ENCODE measurements around the gene FGF16. TPM values are rescaled to one million over a fixed set of nuclear protein-coding genes. Genes with fewer than 3 reads are reported as not detected.
"Not testable (repeated sequence)": the region's sequence is repeated elsewhere in the genome, so short reads cannot be mapped to it uniquely, and the experiment has no call there.

Gene FGF16
- total RNA-seq, 2 donors from 2014 or later: not detected

- no peak for ATAC-seq
- H3K4me3 ChIP-seq: no peak overlapping the region
- DNase-seq: no peak
- no peaks in the 10 kb centered on the region for H3K27me3 ChIP-seq
- H3K36me3 ChIP-seq (replicated peaks in 1 of 2; ENCODE audit: insufficient read depth in 1 of 2, low read depth in 2 of 2): no peaks in the 10 kb centered on the region
- TF ChIP-seq POLR2A (IDR thresholded peaks at IDR 0.05) (no peak), CTCF (IDR thresholded peaks at IDR 0.05) (no peak)
- no peaks in the 10 kb centered on the region for H3K9me3 ChIP-seq
- H3K4me1 ChIP-seq: no peaks in the 10 kb centered on the region
- H3K27ac ChIP-seq: no peak overlapping the region
- 100% methylated on average over 1 of the region's 1 CpG for WGBS, 2 donors
- intact Hi-C loops (cut with DNase I): no loop called here
Measured at GRCh38 chrX:77450996-77451395, 3.8 kb downstream of the FGF16 start.

- WGBS, 2 donors: 70 to 78% methylated on average over 2 of the region's 2 CpGs
- no peak overlapping the region for H3K27ac ChIP-seq
- TF ChIP-seq CTCF (IDR thresholded peaks at IDR 0.05) (peak in 1 of 7 experiments; percentile 10), POLR2A (IDR thresholded peaks at IDR 0.05) (no peak)
Measured at GRCh38 chrX:77453190-77453589, 6.0 kb downstream of the FGF16 start.

GRCh38 chrX:77455437-77455836 is 8.2 kb downstream of the FGF16 start:
- ATAC-seq (no peak), DNase-seq (no peak)
- no peak for TF ChIP-seq CTCF (IDR thresholded peaks at IDR 0.05)
- no peak for TF ChIP-seq POLR2A (IDR thresholded peaks at IDR 0.05)
- H3K4me3 ChIP-seq: no peak overlapping the region
- H3K9me3 ChIP-seq: no peaks in the 10 kb centered on the region
- H3K4me1 ChIP-seq: no peaks in the 10 kb centered on the region
- WGBS, 2 donors: 80 to 90% methylated on average over 1 to 2 of the region's 2 CpGs
- no peaks in the 10 kb centered on the region for H3K36me3 ChIP-seq (replicated peaks in 1 of 2; ENCODE audit: insufficient read depth in 1 of 2, low read depth in 2 of 2)
- H3K27me3 ChIP-seq: no peaks in the 10 kb centered on the region
- intact Hi-C loops (cut with DNase I): no loop called here
- H3K27ac ChIP-seq: no peak overlapping the region

More at GRCh38 chrX:77453190-77453589, 6.0 kb downstream of the FGF16 start:
- ATAC-seq: no peak
- intact Hi-C loops (cut with DNase I): no loop called here
- H3K9me3 ChIP-seq: no peaks in the 10 kb centered on the region
- no peak for DNase-seq
- H3K36me3 ChIP-seq (replicated peaks in 1 of 2; ENCODE audit: insufficient read depth in 1 of 2, low read depth in 2 of 2): no peaks in the 10 kb centered on the region
- H3K27me3 ChIP-seq: no peaks in the 10 kb centered on the region
- H3K4me3 ChIP-seq: no peak overlapping the region
- no peaks in the 10 kb centered on the region for H3K4me1 ChIP-seq

GRCh38 chrX:77484045-77484444 is 36.9 kb downstream of the FGF16 start:
- H3K27me3 ChIP-seq: no peaks in the 10 kb centered on the region
- no peaks in the 10 kb centered on the region for H3K36me3 ChIP-seq (replicated peaks in 1 of 2; ENCODE audit: insufficient read depth in 1 of 2, low read depth in 2 of 2)
- H3K4me1 ChIP-seq: no peaks in the 10 kb centered on the region
- no peak overlapping the region for H3K4me3 ChIP-seq
- TF ChIP-seq CTCF (IDR thresholded peaks at IDR 0.05) (no peak), POLR2A (IDR thresholded peaks at IDR 0.05) (no peak)
- ATAC-seq: no peak
- H3K27ac ChIP-seq: no peak overlapping the region
- no peaks in the 10 kb centered on the region for H3K9me3 ChIP-seq
- intact Hi-C loops (cut with DNase I): no loop called here
- no peak for DNase-seq
- WGBS, 2 donors: 60 to 67% methylated on average over 5 of the region's 5 CpGs

- 83 to 86% methylated on average over 7 to 11 of the region's 20 CpGs for WGBS, 2 donors
- no peak for ATAC-seq
Measured at GRCh38 chrX:77493677-77494553, 46.7 kb downstream of the FGF16 start.

GRCh38 chrX:77500164-77500563 is 53.0 kb downstream of the FGF16 start:
- H3K4me1 ChIP-seq; H3K4me3 ChIP-seq; H3K36me3 ChIP-seq (replicated peaks in 1 of 2; ENCODE audit: insufficient read depth in 1 of 2, low read depth in 2 of 2); intact Hi-C loops (cut with DNase I); ATAC-seq; H3K9me3 ChIP-seq; H3K27me3 ChIP-seq; DNase-seq; H3K27ac ChIP-seq: not testable (repeated sequence)
- WGBS, 2 donors: 60 to 62% methylated on average over 1 of the region's 1 CpG

More at GRCh38 chrX:77493677-77494553, 46.7 kb downstream of the FGF16 start:
- intact Hi-C loops (cut with DNase I): no loop called here
- H3K27me3 ChIP-seq: no peaks in the 10 kb centered on the region
- no peaks in the 10 kb centered on the region for H3K4me1 ChIP-seq
- no peak overlapping the region for H3K4me3 ChIP-seq
- no peak overlapping the region for H3K27ac ChIP-seq
- no peaks in the 10 kb centered on the region for H3K9me3 ChIP-seq
- no peak for DNase-seq
- TF ChIP-seq POLR2A (IDR thresholded peaks at IDR 0.05) (no peak), CTCF (IDR thresholded peaks at IDR 0.05) (no peak)
- no peaks in the 10 kb centered on the region for H3K36me3 ChIP-seq (replicated peaks in 1 of 2; ENCODE audit: insufficient read depth in 1 of 2, low read depth in 2 of 2)
